HCT116 (cell line): ENCODE measurements around the gene HGFAC.

Experiments used
- CEBPB ChIP-seq: IDR thresholded peaks from 2 replicates; pipeline ENCODE4 v1.6.1; 2012; ENCODE audit warnings: low read depth
- CTCF ChIP-seq, 3 experiments: fragments of 200-600 bp in 1 of 3; sonication (generic) in 1 of 3; IDR thresholded peaks in 2 of 3; conservative IDR thresholded peaks in 1 of 3; 2 replicates each; pipeline ENCODE4 v1.5.1; 2012 to 2017; ENCODE audit warnings: low read depth in 2 of 3, low read length in 2 of 3, antibody characterized with exemption in 1 of 3, borderline replicate concordance in 1 of 3, control low read depth in 1 of 3, mild to moderate bottlenecking in 1 of 3, mixed read lengths in 1 of 3, mixed run types in 1 of 3, moderate library complexity in 1 of 3; ENCODE audit not compliant: insufficient read depth in 1 of 3
- YY1 ChIP-seq: IDR thresholded peaks from 2 replicates; pipeline ENCODE4 v1.6.1; 2011; ENCODE audit warnings: low read length, low read depth, moderate library complexity, mild to moderate bottlenecking; ENCODE audit not compliant: insufficient replicate concordance; ENCODE audit errors: extremely low read depth
- ZNF274 ChIP-seq: fragments of 200-500 bp; sonication (Bioruptor generic); IDR thresholded peaks from 2 replicates; pipeline ENCODE4 v1.6.1; 2014; ENCODE audit warnings: mild to moderate bottlenecking, low read depth, low read length, inconsistent platforms

- TF ChIP-seq CEBPB (no peak), CTCF (IDR thresholded peaks at IDR 0.05 in 2 of 3, conservative IDR thresholded peaks at IDR 0.05 in 1 of 3; ENCODE audit: borderline replicate concordance in 1 of 3, insufficient read depth in 1 of 3, low read depth in 2 of 3, low read length in 2 of 3) (no peak), YY1 (no peak), ZNF274 (no peak)
These were observed 32.1 kb upstream of the HGFAC start for GRCh38 chr4:3409571-3410091.
